CD4-positive, alpha-beta T cell (primary cell): ENCODE data around the gene MASP2. TPM values are rescaled to one million over a fixed set of nuclear protein-coding genes. Genes with fewer than 3 reads are reported as not detected.

Source experiments
- ATAC-seq: fragments of 200-7000 bp; cut with Tn5 transposase; one replicate; pipeline ENCODE4 v1.10.0; 2022; ENCODE audit warnings: mild to moderate bottlenecking; ENCODE audit not compliant: poor library complexity
- CTCF ChIA-PET: fragments of 350-600 bp; sonication (Branson Sonifier 250); formaldehyde crosslinking; loops from one replicate; lab custom pipeline; 2021; ENCODE audit warnings: antibody characterized with exemption, inconsistent platforms; lab: Charles Lee
- POLR2A ChIA-PET: fragments of 350-600 bp; sonication (Branson Sonifier 250); formaldehyde crosslinking; loops from one replicate; lab custom pipeline; 2021; ENCODE audit warnings: antibody characterized with exemption, inconsistent platforms; lab: Charles Lee
- DNase-seq, 14 experiments: peaks; one replicate each; pipeline ENCODE4 v3.0.0-alpha.2; 2013 to 2020; ENCODE audit warnings: mixed read lengths in 2 of 14
- H3K27ac ChIP-seq, 2 donors: one replicate each; pipeline versions ENCODE4 v1.5.1 to v1.7.0; 2013; ENCODE audit warnings: low read length in 2 of 2, low read depth in 1 of 2, mild to moderate bottlenecking in 1 of 2
- H3K27me3 ChIP-seq, 2 experiments: 1 replicate in 1 of 2; 2 replicates in 1 of 2; pipeline versions ENCODE4 v1.6.1 to v1.7.0; 2013; ENCODE audit warnings: low read length in 2 of 2, control low read depth in 1 of 2, mild to moderate bottlenecking in 1 of 2, moderate library complexity in 1 of 2; ENCODE audit not compliant: insufficient read depth in 2 of 2, control insufficient read depth in 1 of 2
- H3K36me3 ChIP-seq: one replicate; pipeline ENCODE4 v1.6.1; 2013; ENCODE audit warnings: low read length, control low read depth; ENCODE audit not compliant: insufficient read depth
- H3K4me1 ChIP-seq: one replicate; pipeline ENCODE4 v1.6.1; 2013; ENCODE audit warnings: low read length, control low read depth; ENCODE audit not compliant: insufficient read depth
- H3K4me3 ChIP-seq: one replicate; pipeline ENCODE4 v1.5.1; 2013; ENCODE audit warnings: mild to moderate bottlenecking, low read length, moderate library complexity
- H3K9me3 ChIP-seq, 2 experiments: 1 replicate in 1 of 2; 2 replicates in 1 of 2; pipeline versions ENCODE4 v1.6.1 to v1.7.0; 2013; ENCODE audit warnings: low read length in 2 of 2, mild to moderate bottlenecking in 2 of 2, control low read depth in 1 of 2, moderate library complexity in 1 of 2; ENCODE audit not compliant: control insufficient read depth in 1 of 2, insufficient read depth in 1 of 2
- H3K27ac Mint-ChIP-seq: one replicate; pipeline ENCODE4 v1.8.0; 2020; ENCODE audit warnings: mixed read lengths
- H3K27me3 Mint-ChIP-seq: one replicate; pipeline ENCODE4 v1.8.0; 2021; ENCODE audit warnings: mixed read lengths
- H3K36me3 Mint-ChIP-seq: one replicate; pipeline ENCODE4 v1.8.0; 2021; ENCODE audit warnings: low read depth, mixed read lengths
- H3K4me1 Mint-ChIP-seq: one replicate; pipeline ENCODE4 v1.8.0; 2021; ENCODE audit warnings: low read depth, mixed read lengths
- H3K4me3 Mint-ChIP-seq: one replicate; pipeline ENCODE4 v1.8.0; 2020; ENCODE audit warnings: mild to moderate bottlenecking, mixed read lengths
- H3K9me3 Mint-ChIP-seq: one replicate; pipeline ENCODE4 v1.8.0; 2020; ENCODE audit warnings: mixed read lengths
- CTCF ChIP-seq: fragments of 200-600 bp; IDR thresholded peaks from one replicate; pipeline ENCODE4 v1.8.0; 2022; ENCODE audit warnings: antibody characterized with exemption, mild to moderate bottlenecking
- intact Hi-C, 2 experiments: fragments of 100-400 bp; cut with DNase I in 1 of 2; cut with micrococcal nuclease in 1 of 2; formaldehyde crosslinking; loops; one replicate each; pipeline versions ENCODE4 v1.15.1 to v1.9.0; 2023 to 2025; cut with DNase I, micrococcal nuclease
- total RNA-seq, 174 experiments: library from RNA in 2 of 174; stranded (reverse) in 2 of 174; gene quantifications; one replicate each; pipeline ENCODE4 v1.2.3 and lab custom pipeline; 2021 to 2026

The MASP2 gene
- total RNA-seq, 2 experiments from 2014 or later = 0.27 to 0.53 TPM

GRCh38 chr1:10980841-10981727 lies 66.0 kb downstream of the MASP2 start:
- H3K4me3 ChIP-seq = no peak overlapping the region
- Mint-ChIP-seq H3K9me3 (no peaks in the 10 kb centered on the region), H3K36me3 (no peaks in the 10 kb centered on the region), H3K4me3 (no peak overlapping the region), H3K27ac (no peak overlapping the region), H3K4me1 (no peaks in the 10 kb centered on the region), H3K27me3 (peaks cover 30% of the 10 kb centered on the region)
- H3K27me3 ChIP-seq = peaks cover 0 to 12% of the 10 kb centered on the region in 2 experiments
- H3K36me3 ChIP-seq = no peaks in the 10 kb centered on the region
- no peaks in the 10 kb centered on the region for H3K4me1 ChIP-seq
- no peaks in the 10 kb centered on the region for H3K9me3 ChIP-seq
- intact Hi-C loops = no loop called here
- ATAC-seq (no peak), DNase-seq (no peak)
- H3K27ac ChIP-seq = no peak overlapping the region
- no peak for TF ChIP-seq CTCF
- CTCF ChIA-PET = no interaction called here
- POLR2A ChIA-PET = no interaction called here

GRCh38 chr1:10980094-10980577 lies 66.9 kb downstream of the MASP2 start:
- Mint-ChIP-seq H3K27me3 (peaks cover 30% of the 10 kb centered on the region), H3K27ac (no peak overlapping the region), H3K4me1 (no peaks in the 10 kb centered on the region), H3K36me3 (no peaks in the 10 kb centered on the region), H3K4me3 (no peak overlapping the region), H3K9me3 (no peaks in the 10 kb centered on the region)
- no peak for TF ChIP-seq CTCF
- CTCF ChIA-PET = no interaction called here
- intact Hi-C loops = no loop called here
- POLR2A ChIA-PET = no interaction called here
- H3K27me3 ChIP-seq = peaks cover 0 to 12% of the 10 kb centered on the region in 2 experiments
- no peaks in the 10 kb centered on the region for H3K9me3 ChIP-seq
- H3K27ac ChIP-seq = no peak overlapping the region
- H3K4me1 ChIP-seq = no peaks in the 10 kb centered on the region
- H3K36me3 ChIP-seq = no peaks in the 10 kb centered on the region
- DNase-seq (no peak), ATAC-seq (no peak)
- H3K4me3 ChIP-seq = no peak overlapping the region

- Histone ChIP-seq H3K4me3 (no peak overlapping the region), H3K9me3 (no peaks in the 10 kb centered on the region), H3K36me3 (no peaks in the 10 kb centered on the region), H3K27ac (no peak overlapping the region), H3K27me3 (peaks cover 0 to 12% of the 10 kb centered on the region in 2 experiments), H3K4me1 (no peaks in the 10 kb centered on the region)
- H3K4me3 Mint-ChIP-seq = no peak overlapping the region
- no peaks in the 10 kb centered on the region for H3K4me1 Mint-ChIP-seq
- CTCF ChIA-PET = no interaction called here
- H3K36me3 Mint-ChIP-seq = no peaks in the 10 kb centered on the region
- no peak for TF ChIP-seq CTCF
- ATAC-seq (no peak), DNase-seq (peak in 1 of 14 experiments; percentile 8)
- peaks cover 30% of the 10 kb centered on the region for H3K27me3 Mint-ChIP-seq
- intact Hi-C loops = no loop called here
- H3K9me3 Mint-ChIP-seq = no peaks in the 10 kb centered on the region
- no peak overlapping the region for H3K27ac Mint-ChIP-seq
- POLR2A ChIA-PET = no interaction called here
Observed at GRCh38 chr1:10979483-10979920, 67.5 kb downstream of the MASP2 start.
